ENCODE measurements around the gene EML1. TPM values are rescaled to one million over a fixed set of nuclear protein-coding genes. Genes with fewer than 3 reads are reported as not detected.
A peak's percentile ranks its signal among the peaks of the same experiment; 100 is the strongest.

The EML1 gene
- polyA plus RNA-seq, 1 experiment = 14.2 TPM

GRCh38 chr14:99878563-99878962 lies 85.3 kb downstream of the EML1 start:
- no peaks in the 10 kb centered on the region; the same call in 1 of the 2 replicates for H3K36me3 ChIP-seq (ENCODE audit: control insufficient read depth, insufficient read depth, low read length)
- no peak overlapping the region for H3K4me3 ChIP-seq (ENCODE audit: low read depth, low read length)
- H3K27me3 ChIP-seq (ENCODE audit: control insufficient read depth, insufficient read depth, low read length) = peaks cover 2% of the 10 kb centered on the region; the same call in 1 of the 2 replicates
- ChIA-PET CTCF (interaction anchor here (1.2 to 2.1 kb wide), 3 partner anchors 148 to 356 kb away, joined by 3 to 11 read pairs (median 7); no protein-coding TSS in a partner anchor), POLR2A (interaction anchor here (0.6 kb wide), 2 partner anchors 47 to 190 kb away, joined by 3 read pairs; no protein-coding TSS in a partner anchor)
- no peak for DNase-seq (ENCODE audit: low read depth)
- TF ChIP-seq CTCF (IDR thresholded peaks at IDR 0.05; ENCODE audit: insufficient read depth, low read depth, low read length) = no peak

GRCh38 chr14:99879401-99880295 lies 86.4 kb downstream of the EML1 start:
- DNase-seq (ENCODE audit: low read depth) = peak; percentile 81
- no peak for TF ChIP-seq CTCF (IDR thresholded peaks at IDR 0.05; ENCODE audit: insufficient read depth, low read depth, low read length)
- CTCF ChIA-PET = interaction anchor here (0.5 to 2.9 kb wide), 12 partner anchors 13 to 357 kb away, joined by 3 to 38 read pairs (median 4); partner anchors contain the start of gene CYP46A1
- POLR2A ChIA-PET = interaction anchor here (0.6 to 0.7 kb wide), 2 partner anchors 46 to 362 kb away, joined by 3 to 4 read pairs; no protein-coding TSS in a partner anchor
- Histone ChIP-seq H3K4me3 (ENCODE audit: low read depth, low read length) (no peak overlapping the region), H3K27me3 (ENCODE audit: control insufficient read depth, insufficient read depth, low read length) (peaks cover 2% of the 10 kb centered on the region; the same call in 1 of the 2 replicates), H3K36me3 (ENCODE audit: control insufficient read depth, insufficient read depth, low read length) (no peaks in the 10 kb centered on the region; the same call in 1 of the 2 replicates)

GRCh38 chr14:99880651-99881420 lies 87.6 kb downstream of the EML1 start:
- ChIA-PET POLR2A (interaction anchor here (0.6 kb wide), 1 partner anchor 123 kb away, joined by 3 read pairs; no protein-coding TSS in a partner anchor), CTCF (interaction anchor here (1.4 to 2.9 kb wide), 5 partner anchors 18 to 197 kb away, joined by 3 to 38 read pairs (median 5); partner anchors contain the start of gene CYP46A1)
- no peak for TF ChIP-seq CTCF (IDR thresholded peaks at IDR 0.05; ENCODE audit: insufficient read depth, low read depth, low read length)
- DNase-seq (ENCODE audit: low read depth) = no peak
- H3K4me3 ChIP-seq (ENCODE audit: low read depth, low read length) = no peak overlapping the region
- peaks cover 2% of the 10 kb centered on the region; the same call in 1 of the 2 replicates for H3K27me3 ChIP-seq (ENCODE audit: control insufficient read depth, insufficient read depth, low read length)
- no peaks in the 10 kb centered on the region; the same call in 1 of the 2 replicates for H3K36me3 ChIP-seq (ENCODE audit: control insufficient read depth, insufficient read depth, low read length)

GRCh38 chr14:99883866-99884650 lies 90.8 kb downstream of the EML1 start:
- POLR2A ChIA-PET = no interaction called here
- CTCF ChIA-PET = interaction anchor here (0.7 to 7.9 kb wide), 11 partner anchors 9 to 207 kb away, joined by 3 to 87 read pairs (median 5); partner anchors contain the start of gene EML1
- H3K4me3 ChIP-seq (ENCODE audit: low read depth, low read length) = no peak overlapping the region
- DNase-seq (ENCODE audit: low read depth) = no peak
- TF ChIP-seq CTCF (IDR thresholded peaks at IDR 0.05; ENCODE audit: insufficient read depth, low read depth, low read length) = no peak
- H3K27me3 ChIP-seq (ENCODE audit: control insufficient read depth, insufficient read depth, low read length) = no peaks in the 10 kb centered on the region
- no peaks in the 10 kb centered on the region for H3K36me3 ChIP-seq (ENCODE audit: control insufficient read depth, insufficient read depth, low read length)
